ENCODE results near the gene GAB2. TPM values are rescaled to one million over a fixed set of nuclear protein-coding genes. Genes with fewer than 3 reads are reported as not detected.
"Not testable (repeated sequence)": the region's sequence is repeated elsewhere in the genome, so short reads cannot be mapped to it uniquely, and the experiment has no call there.

The GAB2 gene
- total and polyA plus RNA-seq, 8 donors = 2.2 to 19.3 (median 8.6) TPM

GRCh38 chr11:78282821-78283220 is 134.8 kb downstream of the GAB2 start:
- 48 to 82% (median 58%) methylated on average over 1 of the region's 1 CpG for WGBS, 5 donors
- intact Hi-C loops (cut with DNase I; ENCODE audit: low total_unique reads) = no loop called here
- TF ChIP-seq, protein P1, sequence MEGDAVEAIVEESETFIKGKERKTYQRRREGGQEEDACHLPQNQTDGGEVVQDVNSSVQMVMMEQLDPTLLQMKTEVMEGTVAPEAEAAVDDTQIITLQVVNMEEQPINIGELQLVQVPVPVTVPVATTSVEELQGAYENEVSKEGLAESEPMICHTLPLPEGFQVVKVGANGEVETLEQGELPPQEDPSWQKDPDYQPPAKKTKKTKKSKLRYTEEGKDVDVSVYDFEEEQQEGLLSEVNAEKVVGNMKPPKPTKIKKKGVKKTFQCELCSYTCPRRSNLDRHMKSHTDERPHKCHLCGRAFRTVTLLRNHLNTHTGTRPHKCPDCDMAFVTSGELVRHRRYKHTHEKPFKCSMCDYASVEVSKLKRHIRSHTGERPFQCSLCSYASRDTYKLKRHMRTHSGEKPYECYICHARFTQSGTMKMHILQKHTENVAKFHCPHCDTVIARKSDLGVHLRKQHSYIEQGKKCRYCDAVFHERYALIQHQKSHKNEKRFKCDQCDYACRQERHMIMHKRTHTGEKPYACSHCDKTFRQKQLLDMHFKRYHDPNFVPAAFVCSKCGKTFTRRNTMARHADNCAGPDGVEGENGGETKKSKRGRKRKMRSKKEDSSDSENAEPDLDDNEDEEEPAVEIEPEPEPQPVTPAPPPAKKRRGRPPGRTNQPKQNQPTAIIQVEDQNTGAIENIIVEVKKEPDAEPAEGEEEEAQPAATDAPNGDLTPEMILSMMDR (IDR thresholded peaks at IDR 0.05) = no peak
- TF ChIP-seq POLR2AphosphoS5 (IDR thresholded peaks at IDR 0.05) = no peak
- TF ChIP-seq EP300 (IDR thresholded peaks at IDR 0.05) = no peak
- TF ChIP-seq POLR2A (IDR thresholded peaks at IDR 0.05) = no peak

DNA sequence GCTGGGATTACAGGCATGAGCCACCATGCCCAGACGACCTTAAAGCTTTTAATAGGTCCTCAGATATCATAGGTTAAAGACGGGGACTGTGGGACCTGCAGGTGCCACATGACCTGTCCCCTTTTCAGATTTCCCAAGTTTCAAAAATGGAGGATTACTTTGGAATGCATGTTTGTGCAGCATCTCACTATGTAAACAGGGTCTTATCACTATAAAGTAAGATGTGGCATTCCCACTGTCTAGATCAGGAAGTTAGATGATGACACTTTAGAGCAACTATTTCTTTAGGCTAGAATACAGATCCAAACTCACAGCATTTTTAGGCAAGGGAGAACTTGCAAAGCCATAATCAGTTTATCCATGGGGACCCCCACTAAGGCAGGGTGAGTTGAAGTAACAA is 136.1 kb downstream of the GAB2 start:
- Histone ChIP-seq H3K27me3 (no peaks in the 10 kb centered on the region), H3K9me3 (no peaks in the 10 kb centered on the region), H3K27ac (no peak overlapping the region), H3K4me1 (peaks cover 16 to 26% (median 20%) of the 10 kb centered on the region in 4 donors), H3K4me3 (no peak overlapping the region), H3K36me3 (peaks cover 3 to 14% (median 13%) of the 10 kb centered on the region in 4 donors)
- WGBS, 5 donors = 87 to 100% (median 96%) methylated on average over 2 of the region's 2 CpGs
- no peak for DNase-seq
- intact Hi-C loops (cut with DNase I; ENCODE audit: low total_unique reads) = no loop called here
- TF ChIP-seq, protein P1 (IDR thresholded peaks at IDR 0.05) = no peak
- TF ChIP-seq POLR2A (IDR thresholded peaks at IDR 0.05) = no peak
- no peak for TF ChIP-seq EP300 (IDR thresholded peaks at IDR 0.05)
- no peak for TF ChIP-seq POLR2AphosphoS5 (IDR thresholded peaks at IDR 0.05)

More at GRCh38 chr11:78282821-78283220, 134.8 kb downstream of the GAB2 start:
- peaks cover 3 to 14% (median 13%) of the 10 kb centered on the region in 4 donors for H3K36me3 ChIP-seq
- no peaks in the 10 kb centered on the region for H3K27me3 ChIP-seq
- DNase-seq = no peak
- peaks cover 4 to 18% (median 12%) of the 10 kb centered on the region in 4 donors for H3K4me1 ChIP-seq
- no peaks in the 10 kb centered on the region for H3K9me3 ChIP-seq
- H3K27ac ChIP-seq = no peak overlapping the region
- no peak overlapping the region for H3K4me3 ChIP-seq

DNA sequence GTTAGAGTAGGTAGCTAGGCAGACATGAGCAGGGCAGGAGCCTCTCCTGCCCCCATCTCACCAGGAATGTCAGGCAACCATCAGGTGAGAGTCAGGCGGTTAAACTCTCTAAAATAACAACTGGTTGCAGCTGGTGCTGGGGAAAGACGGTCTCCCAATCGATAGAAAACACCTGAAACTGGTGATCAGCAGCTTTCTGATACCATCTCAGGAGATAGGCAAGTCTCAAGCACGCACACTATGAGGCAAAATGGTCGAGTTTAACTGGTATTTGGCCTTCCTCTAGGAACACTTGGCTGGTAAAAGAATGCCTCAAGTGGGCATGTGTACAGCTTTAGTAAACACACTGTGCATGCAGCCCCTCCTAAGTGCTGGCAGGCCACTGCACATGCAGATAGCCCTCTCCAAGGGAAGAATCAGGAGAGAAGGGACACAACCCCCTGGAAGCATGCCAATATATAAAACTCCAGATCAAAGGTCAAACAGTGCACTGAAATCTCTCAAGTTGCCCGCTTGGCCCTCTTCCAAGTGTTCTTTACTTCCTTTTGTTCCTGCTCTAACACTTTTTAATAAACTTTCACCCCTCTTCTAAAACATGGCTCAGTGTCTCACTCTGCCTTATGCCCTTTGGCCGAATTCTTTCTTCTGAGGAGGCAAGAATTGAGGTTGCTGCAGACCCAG is 140.2 kb downstream of the GAB2 start:
- 36 to 51% (median 47%) methylated on average over 7 of the region's 7 CpGs for WGBS, 5 donors
- Histone ChIP-seq H3K9me3 (peaks cover 0 to 12% (median 5%) of the 10 kb centered on the region in 4 donors), H3K4me1 (peaks cover 10 to 16% (median 13%) of the 10 kb centered on the region in 4 donors), H3K27ac (peak overlapping the region in 2 of 5 donors; percentile 5 to 57), H3K36me3 (peaks cover 3 to 26% (median 21%) of the 10 kb centered on the region in 4 donors), H3K27me3 (no peaks in the 10 kb centered on the region), H3K4me3 (no peak overlapping the region)
- peak in 1 of 3 donors; percentile 36 for TF ChIP-seq POLR2AphosphoS5 (IDR thresholded peaks at IDR 0.05)
- no peak for TF ChIP-seq POLR2A (IDR thresholded peaks at IDR 0.05)
- DNase-seq = peak; percentile 68 to 82
- intact Hi-C loops (cut with DNase I; ENCODE audit: low total_unique reads) = no loop called here

- Histone ChIP-seq H3K27me3 (no peaks in the 10 kb centered on the region), H3K27ac (no peak overlapping the region), H3K9me3 (peaks cover 0 to 15% (median 7%) of the 10 kb centered on the region in 4 donors), H3K4me1 (peaks cover 10 to 16% (median 13%) of the 10 kb centered on the region in 4 donors), H3K36me3 (peaks cover 3 to 36% (median 24%) of the 10 kb centered on the region in 4 donors), H3K4me3 (no peak overlapping the region)
- DNase-seq = no peak
- intact Hi-C loops (cut with DNase I; ENCODE audit: low total_unique reads) = no loop called here
- TF ChIP-seq EP300 (IDR thresholded peaks at IDR 0.05) = no peak
- TF ChIP-seq POLR2AphosphoS5 (IDR thresholded peaks at IDR 0.05) = no peak
- TF ChIP-seq, protein P1 (IDR thresholded peaks at IDR 0.05) = no peak
- WGBS, 5 donors = 89 to 99% (median 94%) methylated on average over 3 of the region's 3 CpGs
Observed at GRCh38 chr11:78276311-78276710, 141.3 kb downstream of the GAB2 start.

- H3K36me3 ChIP-seq = peaks cover 0 to 26% (median 15%) of the 10 kb centered on the region in 4 donors
- TF ChIP-seq EP300 (IDR thresholded peaks at IDR 0.05) (no peak), POLR2A (IDR thresholded peaks at IDR 0.05) (no peak), POLR2AphosphoS5 (IDR thresholded peaks at IDR 0.05) (no peak)
- TF ChIP-seq, protein P1 (IDR thresholded peaks at IDR 0.05) = no peak
- no peaks in the 10 kb centered on the region for H3K27me3 ChIP-seq
- peaks cover 10 to 17% (median 13%) of the 10 kb centered on the region in 4 donors for H3K4me1 ChIP-seq
- WGBS, 5 donors = 75 to 95% (median 89%) methylated on average over 3 of the region's 3 CpGs
- no peak overlapping the region for H3K4me3 ChIP-seq
- DNase-seq = no peak
- peaks cover 0 to 15% (median 7%) of the 10 kb centered on the region in 4 donors for H3K9me3 ChIP-seq
- H3K27ac ChIP-seq = no peak overlapping the region
- intact Hi-C loops (cut with DNase I; ENCODE audit: low total_unique reads) = no loop called here
Observed at GRCh38 chr11:78274739-78275138, 142.9 kb downstream of the GAB2 start.

GRCh38 chr11:78272625-78273269 is 144.9 kb downstream of the GAB2 start:
- Histone ChIP-seq H3K4me1 (peaks cover 8 to 29% (median 12%) of the 10 kb centered on the region in 4 donors), H3K9me3 (peaks cover 0 to 15% (median 7%) of the 10 kb centered on the region in 4 donors), H3K36me3 (peaks cover 0 to 24% (median 11%) of the 10 kb centered on the region in 4 donors)
- H3K27me3 ChIP-seq; H3K27ac ChIP-seq; intact Hi-C loops (cut with DNase I; ENCODE audit: low total_unique reads); H3K4me3 ChIP-seq; DNase-seq: not testable (repeated sequence)
- 82 to 99% (median 98%) methylated on average over 6 of the region's 6 CpGs for WGBS, 5 donors

GRCh38 chr11:78271801-78272200 is 145.8 kb downstream of the GAB2 start:
- WGBS, 5 donors = 74 to 86% (median 85%) methylated on average over 2 of the region's 2 CpGs
- intact Hi-C loops (cut with DNase I; ENCODE audit: low total_unique reads); H3K27me3 ChIP-seq; H3K27ac ChIP-seq; H3K4me3 ChIP-seq; DNase-seq: not testable (repeated sequence)
- H3K36me3 ChIP-seq = peaks cover 0 to 24% (median 11%) of the 10 kb centered on the region in 4 donors
- peaks cover 0 to 19% (median 7%) of the 10 kb centered on the region in 4 donors for H3K4me1 ChIP-seq
- peaks cover 0 to 15% (median 7%) of the 10 kb centered on the region in 4 donors for H3K9me3 ChIP-seq

Data from stomach (tissue), 9 donors.